NCI-H2196 treated with DMSO at 0.1 percent for 48 hours (cell line): ENCODE data around the gene AKNA.

ENCODE experiments used
- DNase-seq: peaks from one replicate; lab custom pipeline; 2025; ENCODE audit not compliant: unreplicated experiment; lab: John Stamatoyannopoulos, UW

AKNA gene

GRCh38 chr9:114364134-114365041 lies 23.4 kb downstream of the AKNA start:
- no peak for DNase-seq

DNA sequence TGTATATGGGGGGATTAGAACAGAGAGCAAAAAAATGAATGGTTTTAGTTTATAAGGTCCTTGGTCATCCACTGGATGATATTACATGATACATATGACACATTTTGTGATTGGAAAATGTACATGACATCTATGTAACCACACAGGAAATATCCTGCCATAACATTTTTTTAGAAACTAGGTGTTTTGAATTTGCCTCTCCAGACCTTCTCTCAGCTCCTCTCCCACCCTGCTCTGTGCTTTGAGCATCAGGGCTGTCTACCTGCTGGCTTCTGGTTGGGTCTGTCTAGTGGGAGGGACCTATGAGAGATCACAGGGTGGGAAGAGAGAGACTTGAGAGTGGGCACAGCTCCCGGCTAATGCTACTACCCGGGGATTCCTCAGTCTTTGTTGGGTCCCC lies 24.4 kb downstream of the AKNA start:
- DNase-seq = no peak

DNA sequence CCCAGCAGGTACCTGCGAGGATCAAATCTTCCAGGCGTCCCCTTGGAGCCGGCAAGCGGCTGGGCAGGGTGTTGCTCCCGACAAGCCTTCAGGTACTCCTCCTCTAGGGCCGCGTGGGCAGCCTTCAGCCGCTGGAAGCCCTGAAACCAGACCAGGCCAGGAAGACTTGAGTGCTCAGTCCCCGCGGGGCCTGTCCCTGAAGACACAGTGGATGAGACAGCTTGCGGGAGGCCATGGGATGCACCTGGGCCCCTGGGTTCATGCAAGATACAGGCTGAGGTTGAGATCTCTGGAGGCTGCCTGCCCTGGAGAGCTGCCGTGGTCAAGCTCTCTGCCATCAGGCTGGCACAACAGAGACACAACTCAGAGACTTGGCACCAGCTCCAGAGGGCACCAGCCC lies 25.4 kb downstream of the AKNA start:
- no peak for DNase-seq

DNA sequence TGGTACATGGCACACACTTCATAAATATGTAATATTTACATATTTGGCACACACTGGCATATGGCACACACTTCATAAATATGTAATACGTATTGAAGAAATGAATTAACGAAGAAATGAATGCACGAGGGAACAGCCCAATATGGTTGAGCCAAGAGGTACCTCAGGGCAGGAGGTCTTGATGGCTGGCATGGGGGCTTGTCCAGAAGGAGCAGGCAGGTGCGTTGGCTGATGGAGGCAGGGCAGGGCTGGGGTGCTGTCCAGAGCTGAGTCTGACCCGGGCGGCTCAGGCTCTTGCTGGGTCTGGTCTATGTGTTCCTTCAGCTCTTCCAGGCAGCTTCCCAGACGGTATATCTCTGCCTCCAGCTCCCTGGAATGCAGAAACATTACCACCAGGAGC lies 26.2 kb downstream of the AKNA start:
- no peak for DNase-seq

GRCh38 chr9:114359801-114360200 lies 28.0 kb downstream of the AKNA start:
- DNase-seq = no peak

DNA sequence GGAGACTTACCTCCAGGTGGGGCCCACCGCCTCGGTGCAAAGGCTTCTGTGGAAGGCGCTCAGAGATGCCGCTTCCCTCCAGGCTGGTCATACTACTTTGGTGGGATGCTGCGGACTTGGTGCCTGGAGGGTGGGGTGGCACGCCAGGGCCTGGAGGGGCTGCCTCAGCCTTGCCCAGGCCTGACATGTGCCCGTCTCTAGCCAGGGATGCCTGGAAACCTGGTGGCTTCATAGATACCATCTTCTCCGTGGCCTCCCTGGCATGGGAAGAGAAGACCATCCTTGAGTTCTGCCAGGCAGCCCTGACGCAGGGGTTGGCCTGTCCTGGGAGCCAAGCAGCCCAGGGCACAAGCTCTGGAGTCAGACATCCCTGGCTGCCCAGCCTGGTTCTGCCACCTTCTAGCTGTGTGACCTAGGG lies 29.9 kb downstream of the AKNA start:
- no peak for DNase-seq

DNA sequence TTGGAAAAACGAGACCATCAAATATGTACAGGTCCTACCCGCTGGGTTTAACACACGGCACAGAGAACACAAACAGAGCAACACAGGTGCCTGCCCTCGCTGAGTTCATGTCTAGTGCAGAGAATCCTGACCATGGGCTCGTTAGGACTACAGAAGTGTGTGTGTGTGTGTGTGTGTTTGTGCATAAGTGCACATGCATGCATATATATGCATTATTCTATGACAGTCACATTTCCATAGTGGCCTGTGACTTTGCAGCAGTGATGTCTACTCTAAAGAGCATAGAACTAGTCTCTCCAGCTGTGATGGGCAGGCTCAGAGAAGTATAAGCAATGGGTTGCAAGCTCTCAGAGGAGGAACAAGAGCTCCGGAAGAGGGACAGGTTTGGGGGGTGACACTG lies 30.4 kb downstream of the AKNA start:
- no peak for DNase-seq

GRCh38 chr9:114356792-114357191 lies 31.0 kb downstream of the AKNA start:
- no peak for DNase-seq

- no peak for DNase-seq
Measured at GRCh38 chr9:114355821-114356220, 32.0 kb downstream of the AKNA start.

- DNase-seq = no peak
Measured at GRCh38 chr9:114351932-114352331, 35.9 kb downstream of the AKNA start.

DNA sequence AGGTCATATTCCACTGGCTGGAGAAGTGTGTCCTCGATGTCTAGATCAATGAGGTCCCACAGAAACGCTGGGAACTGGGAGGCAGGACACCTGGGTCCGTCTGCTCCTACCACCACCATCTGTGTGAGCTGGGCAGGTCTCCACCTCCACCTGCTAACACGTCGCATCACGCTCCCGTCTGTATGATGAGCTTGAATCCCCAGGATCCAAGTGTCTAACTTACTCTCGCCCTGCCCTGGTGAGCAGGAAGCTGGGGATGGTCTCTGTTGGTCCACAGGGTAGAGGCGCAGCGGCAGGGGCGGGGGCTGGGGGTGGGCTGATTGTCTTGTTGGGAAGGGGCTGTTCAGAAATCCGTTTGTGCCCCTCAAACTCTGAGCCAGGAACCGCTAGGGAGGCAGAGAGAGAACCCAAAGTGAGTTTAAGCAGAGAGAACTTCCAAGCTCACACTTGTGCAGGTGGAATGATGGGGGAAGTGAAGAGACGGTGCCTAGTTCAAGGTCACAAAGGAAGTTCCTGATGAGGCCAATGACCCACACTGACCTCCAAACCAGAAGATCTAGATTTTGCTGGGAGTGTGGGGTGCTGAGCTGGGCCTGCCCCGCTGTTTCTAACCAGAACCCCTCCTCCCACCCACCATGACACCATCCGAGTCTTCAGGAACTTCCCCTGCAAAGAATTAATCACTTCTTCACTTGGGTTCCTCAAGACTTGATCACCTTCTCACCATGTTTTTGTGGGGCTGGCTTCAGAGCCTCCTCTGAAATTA lies 37.0 kb downstream of the AKNA start:
- no peak for DNase-seq

GRCh38 chr9:114349713-114350480 lies 37.9 kb downstream of the AKNA start:
- DNase-seq = no peak

GRCh38 chr9:114348906-114349482 lies 38.8 kb downstream of the AKNA start:
- DNase-seq = peak; percentile 10

- DNase-seq = no peak
Measured at GRCh38 chr9:114348261-114348905, 39.4 kb downstream of the AKNA start.

DNA sequence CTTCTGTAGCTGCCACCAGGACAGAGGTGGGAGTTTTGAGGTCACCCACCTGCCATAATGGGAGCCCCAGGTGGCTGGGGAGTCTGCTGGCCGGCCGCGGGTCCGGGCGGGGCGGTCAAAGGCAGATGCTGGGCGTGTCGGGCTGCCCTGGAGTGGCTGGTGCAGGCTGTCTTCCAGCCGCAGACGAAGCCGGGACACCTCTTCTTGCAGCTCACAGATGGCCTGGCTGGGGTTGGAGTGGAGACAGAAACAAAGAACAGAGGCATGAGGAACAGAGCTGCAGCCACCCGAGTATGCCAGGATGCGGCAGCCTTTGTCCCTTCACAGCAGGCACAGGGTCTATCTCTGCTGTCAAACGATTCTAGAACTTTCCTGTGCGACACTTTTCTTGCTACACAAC lies 40.1 kb downstream of the AKNA start:
- no peak for DNase-seq

GRCh38 chr9:114346146-114346545 lies 41.6 kb downstream of the AKNA start:
- DNase-seq = no peak

GRCh38 chr9:114345493-114346065 lies 42.2 kb downstream of the AKNA start:
- DNase-seq = no peak

DNA sequence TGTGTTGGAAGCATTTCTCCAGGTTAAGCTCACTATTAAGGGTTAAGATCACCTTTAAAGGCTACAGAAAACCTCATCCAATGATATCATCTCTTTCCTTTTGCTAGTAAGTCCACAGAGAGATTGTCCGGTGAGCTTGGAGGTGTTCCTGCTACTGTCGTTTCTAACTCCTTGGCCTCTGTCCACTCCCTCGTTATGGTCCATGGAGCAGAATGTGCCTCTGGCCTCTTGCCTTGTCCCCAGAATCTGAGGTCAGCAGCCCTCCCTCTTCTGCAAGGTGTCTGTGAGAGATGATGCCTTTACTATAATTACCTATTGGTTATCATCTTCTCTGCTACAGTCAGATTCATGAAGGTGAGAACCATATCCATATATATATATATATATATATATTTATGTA lies 43.1 kb downstream of the AKNA start:
- DNase-seq = no peak

DNA sequence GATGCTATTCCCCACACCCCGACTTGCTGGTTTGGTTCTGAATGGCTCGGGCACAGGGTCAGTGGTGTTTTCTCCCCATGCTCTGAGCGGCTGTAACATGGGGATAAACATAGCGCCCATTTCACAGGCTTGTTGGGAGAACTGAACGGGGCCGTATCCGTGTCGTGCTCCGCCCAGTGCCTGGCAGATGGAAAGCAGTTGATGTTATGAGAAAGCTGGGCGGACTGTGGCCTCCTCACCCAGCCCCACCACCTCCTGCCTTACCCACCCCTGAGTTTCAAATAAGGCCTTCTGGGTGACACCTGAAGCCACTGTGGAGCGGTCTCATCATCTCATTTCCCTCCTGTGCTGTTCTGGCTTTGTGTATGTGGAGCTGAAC lies 43.6 kb downstream of the AKNA start:
- no peak for DNase-seq

DNA sequence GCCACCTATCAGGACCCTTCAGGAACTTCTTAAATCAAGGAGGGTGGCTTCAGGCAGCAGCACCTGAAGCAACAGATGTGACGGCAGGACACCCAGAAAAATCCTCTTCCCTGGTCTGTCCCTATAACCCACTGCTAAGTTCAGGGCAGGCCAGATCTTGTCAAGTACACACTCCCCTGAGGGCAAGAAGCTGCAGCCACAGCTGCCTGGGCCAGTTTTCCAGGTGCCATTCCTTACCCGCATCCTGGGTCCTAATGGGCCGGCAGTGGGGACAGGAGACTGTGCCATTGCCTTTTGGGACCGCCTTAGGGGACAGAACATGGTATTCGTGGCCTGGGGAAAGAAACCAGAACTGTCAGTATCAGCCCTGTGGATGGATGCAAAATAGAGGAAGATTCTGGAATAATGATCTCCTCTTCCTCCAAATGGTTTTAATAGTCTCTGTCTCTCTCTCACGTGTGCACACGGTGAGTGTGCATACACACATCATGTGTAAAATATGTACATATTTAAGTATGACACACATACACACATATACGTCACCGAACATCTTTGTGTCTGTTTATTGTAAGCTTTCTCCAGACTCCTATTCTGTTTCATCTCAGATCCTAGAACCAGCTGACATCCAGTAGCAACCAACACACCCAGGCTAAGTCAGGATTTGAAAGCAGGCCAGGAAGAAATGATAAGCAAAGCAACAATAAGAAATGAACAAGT lies 44.2 kb downstream of the AKNA start:
- DNase-seq = no peak
